BE2C (cell line): ENCODE data around the gene ADAM20.

ENCODE experiments used
- DNase-seq: peaks from one replicate; pipeline ENCODE4 v3.0.0-alpha.2; 2020
- H3K27me3 ChIP-seq: fragments of 250-450 bp; sonication (Bioruptor Pico); 2 replicates; pipeline ENCODE4 v1.5.1; 2020; ENCODE audit warnings: mild to moderate bottlenecking
- H3K36me3 ChIP-seq: fragments of 250-450 bp; sonication (Bioruptor Pico); 2 replicates; pipeline ENCODE4 v1.5.1; 2020; ENCODE audit warnings: mild to moderate bottlenecking
- H3K4me1 ChIP-seq: fragments of 250-450 bp; sonication (Bioruptor Pico); 2 replicates; pipeline ENCODE4 v1.5.1; 2020
- H3K4me3 ChIP-seq: 2 replicates; pipeline ENCODE4 v1.5.1; 2011; ENCODE audit warnings: low read depth, low read length
- H3K9me3 ChIP-seq: fragments of 250-450 bp; sonication (Bioruptor Pico); 2 replicates; pipeline ENCODE4 v1.5.1; 2020
- CTCF ChIP-seq: IDR thresholded peaks from 2 replicates; pipeline ENCODE4 v1.5.1; 2012; ENCODE audit warnings: mild to moderate bottlenecking, low read depth, low read length

ADAM20 gene

DNA sequence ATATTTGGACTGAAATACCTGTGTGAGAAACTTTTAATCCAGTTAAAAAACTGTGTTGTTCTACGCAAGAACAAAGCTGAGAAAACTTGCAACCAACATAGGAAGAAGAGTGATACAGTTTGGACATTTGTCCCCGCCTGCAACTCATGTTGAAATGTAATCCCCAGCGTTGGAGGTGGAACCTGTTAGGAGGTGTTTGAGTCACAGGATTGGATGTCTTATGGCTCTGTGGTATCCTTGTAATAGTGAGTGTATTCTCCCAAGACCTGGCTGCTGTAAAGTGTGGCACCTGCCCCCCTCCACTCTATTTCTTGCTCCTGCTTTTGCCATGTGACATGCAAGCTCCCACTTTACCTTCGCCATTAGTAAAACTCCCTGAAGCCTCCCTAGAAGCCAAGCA is 28.6 kb upstream of the ADAM20 start:
- no peaks in the 10 kb centered on the region for H3K27me3 ChIP-seq
- no peak for TF ChIP-seq CTCF
- peaks cover 2% of the 10 kb centered on the region for H3K9me3 ChIP-seq

DNA sequence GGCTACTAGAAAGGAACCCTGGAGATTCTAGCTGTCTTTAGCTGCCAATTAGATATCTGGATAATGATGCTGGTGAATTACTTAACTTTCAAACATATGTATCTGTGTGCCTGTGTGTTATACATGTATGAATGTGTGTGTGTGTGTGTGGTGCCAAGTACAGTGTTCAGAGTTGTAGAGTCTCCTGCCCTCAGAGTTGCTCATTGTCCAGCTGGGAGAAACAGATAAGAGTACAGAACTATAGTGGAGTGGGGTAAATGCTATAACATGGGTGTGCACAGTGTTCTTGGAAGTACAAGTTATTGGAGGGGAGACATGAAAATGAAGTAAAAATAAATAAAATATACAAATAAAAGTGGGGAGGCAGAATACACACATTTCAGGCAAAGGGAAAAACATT is 23.6 kb upstream of the ADAM20 start:
- TF ChIP-seq CTCF: no peak
- no peak for DNase-seq
- Histone ChIP-seq H3K9me3 (no peaks in the 10 kb centered on the region; the same call in 1 of the 2 replicates), H3K36me3 (peaks cover 13% of the 10 kb centered on the region), H3K4me1 (no peaks in the 10 kb centered on the region), H3K4me3 (no peak overlapping the region), H3K27me3 (no peaks in the 10 kb centered on the region)

More for the DNA sequence above, 28.6 kb upstream of the ADAM20 start:
- H3K36me3 ChIP-seq: peaks cover 18% of the 10 kb centered on the region
- H3K4me3 ChIP-seq: no peak overlapping the region
- H3K4me1 ChIP-seq: no peaks in the 10 kb centered on the region
- no peak for DNase-seq

- Histone ChIP-seq H3K27me3 (no peaks in the 10 kb centered on the region), H3K4me3 (no peak overlapping the region), H3K9me3 (no peaks in the 10 kb centered on the region), H3K4me1 (no peaks in the 10 kb centered on the region), H3K36me3 (no peaks in the 10 kb centered on the region; the same call in none of the 2 replicates)
- no peak for TF ChIP-seq CTCF
- no peak for DNase-seq
Observed at GRCh38 chr14:70555890-70556289, 21.1 kb upstream of the ADAM20 start.

DNA sequence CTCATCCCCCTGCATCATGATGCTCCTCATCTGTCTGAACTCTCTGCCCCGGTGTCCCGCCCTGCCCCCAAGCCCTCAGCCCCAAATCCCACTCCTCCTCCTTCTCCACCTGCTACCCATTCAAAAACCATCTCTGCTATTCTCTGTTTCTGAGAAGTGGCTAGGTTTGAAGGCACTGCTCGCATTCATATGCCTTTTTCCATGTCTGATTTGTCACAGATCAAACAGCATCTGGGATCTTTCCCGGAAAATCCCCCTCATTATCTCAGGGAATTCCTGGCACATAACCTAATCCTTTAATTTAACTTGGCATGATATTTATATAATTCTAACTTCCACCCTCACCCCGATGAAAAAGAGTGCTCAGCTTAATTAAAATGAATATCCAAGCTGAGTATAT is 3.3 kb upstream of the ADAM20 start:
- TF ChIP-seq CTCF: no peak
- DNase-seq: no peak
- H3K9me3 ChIP-seq: no peaks in the 10 kb centered on the region
- H3K4me3 ChIP-seq: no peak overlapping the region
- no peaks in the 10 kb centered on the region for H3K36me3 ChIP-seq
- H3K27me3 ChIP-seq: no peaks in the 10 kb centered on the region
- peaks cover 3% of the 10 kb centered on the region; the same call in 1 of the 2 replicates for H3K4me1 ChIP-seq

- no peak for TF ChIP-seq CTCF
- H3K27me3 ChIP-seq: no peaks in the 10 kb centered on the region
- no peaks in the 10 kb centered on the region for H3K36me3 ChIP-seq
- H3K9me3 ChIP-seq: no peaks in the 10 kb centered on the region
- peaks cover 3% of the 10 kb centered on the region; the same call in 1 of the 2 replicates for H3K4me1 ChIP-seq
- no peak for DNase-seq
- no peak overlapping the region for H3K4me3 ChIP-seq
Observed at GRCh38 chr14:70536830-70537229, 2.0 kb upstream of the ADAM20 start.

DNA sequence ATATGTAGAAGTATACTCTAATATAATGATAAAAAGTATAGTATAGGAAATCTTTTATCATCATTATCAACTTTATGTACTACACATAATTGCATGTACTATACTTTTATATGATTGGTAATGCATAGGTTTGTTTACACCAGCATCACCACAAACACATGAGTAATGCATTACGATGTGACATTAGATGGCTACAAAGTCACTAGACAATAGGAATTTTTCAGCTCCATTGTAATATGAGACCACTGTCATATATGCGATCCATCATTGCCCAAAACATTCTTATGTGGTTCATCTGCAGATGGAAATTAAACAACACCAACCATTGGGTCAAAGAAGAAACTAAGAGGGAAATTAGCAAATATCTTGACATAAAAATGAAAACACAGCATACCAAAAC is 4.4 kb downstream of the ADAM20 start:
- Histone ChIP-seq H3K4me3 (no peak overlapping the region), H3K9me3 (no peaks in the 10 kb centered on the region), H3K27me3 (no peaks in the 10 kb centered on the region), H3K4me1 (no peaks in the 10 kb centered on the region), H3K36me3 (no peaks in the 10 kb centered on the region)
- TF ChIP-seq CTCF: no peak
- no peak for DNase-seq
